NCI-H2107 (cell line): ENCODE results near the gene EPS15.
"Not testable (repeated sequence)": the region's sequence is repeated elsewhere in the genome, so short reads cannot be mapped to it uniquely, and the experiment has no call there.

ENCODE experiments used
- DNase-seq: peaks from one replicate; lab custom pipeline; 2025; lab: John Stamatoyannopoulos, UW

The EPS15 gene

DNA sequence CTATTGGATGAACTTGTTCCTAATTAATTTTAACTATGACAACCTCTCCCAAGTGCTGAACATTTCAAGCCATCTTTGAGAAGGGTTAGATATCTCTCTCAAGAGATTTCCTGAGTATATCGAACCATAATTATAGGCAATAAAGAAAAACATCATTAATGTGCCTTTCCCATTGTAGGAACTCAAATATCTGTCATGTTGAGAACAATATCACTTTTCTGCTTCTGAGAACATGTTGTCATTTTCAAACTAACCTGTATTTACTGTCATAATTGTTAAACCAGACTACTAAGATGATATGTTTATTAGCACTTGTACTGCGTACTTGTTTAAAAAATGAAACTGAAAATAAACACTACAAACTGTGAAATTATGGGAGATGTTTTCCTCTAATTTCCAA, 4.3 kb downstream of the EPS15 start:
- DNase-seq = no peak

DNA sequence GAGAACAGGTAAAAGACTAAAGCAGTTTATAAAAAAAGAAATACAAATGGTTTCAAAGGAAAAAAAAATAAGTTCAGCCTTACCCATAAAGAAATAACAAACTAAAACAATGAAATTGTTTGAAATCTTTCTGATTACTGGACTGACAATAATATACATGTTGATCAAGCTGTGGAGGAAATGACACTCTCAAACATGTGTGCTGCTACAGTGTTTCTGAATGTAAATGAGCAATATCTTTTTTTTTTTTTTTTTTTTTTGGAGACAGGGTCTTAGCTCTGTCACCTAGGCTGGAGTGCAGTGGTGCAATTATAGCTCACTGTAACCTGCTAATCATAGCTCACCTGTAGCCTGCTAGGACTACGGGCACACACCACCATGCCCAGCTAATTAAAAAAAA, 6.5 kb downstream of the EPS15 start:
- DNase-seq = no peak

DNA sequence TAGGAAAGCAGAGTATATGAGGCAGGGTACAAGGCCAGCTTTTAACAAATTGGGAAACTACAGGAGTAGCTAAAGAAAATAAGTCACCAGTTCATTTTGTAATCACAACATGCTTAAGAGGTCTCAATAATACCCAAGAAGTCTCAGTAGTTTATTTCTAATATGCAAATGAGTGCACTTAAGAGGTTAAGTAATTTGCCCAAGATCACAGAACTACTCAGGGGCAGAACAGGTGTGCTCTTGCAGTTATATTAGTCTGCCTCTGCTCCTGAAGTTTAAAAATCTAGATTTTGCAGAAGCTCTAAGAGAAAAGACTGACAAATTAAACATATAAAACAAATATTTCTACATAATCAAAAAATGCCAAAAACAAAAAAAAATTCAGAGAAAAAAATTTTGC, 6.9 kb downstream of the EPS15 start:
- no peak for DNase-seq

DNA sequence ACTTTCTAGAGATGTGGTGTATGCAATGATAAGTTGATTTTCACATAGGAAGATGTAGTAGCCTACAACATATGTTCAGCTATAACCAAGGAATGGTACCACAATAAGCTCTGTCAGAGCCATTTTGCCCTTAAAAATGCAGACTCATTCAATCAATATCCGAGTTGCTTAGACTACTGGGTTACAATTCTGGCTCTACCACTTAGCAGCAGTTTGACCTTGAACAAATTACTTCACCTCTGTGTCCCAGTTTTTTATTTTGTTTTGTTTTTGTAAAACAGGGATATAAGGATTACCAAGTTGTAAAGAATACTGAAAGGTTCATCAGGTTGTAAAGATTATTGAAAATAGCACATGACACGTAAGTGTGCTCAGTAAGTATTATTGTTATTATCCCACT, 9.3 kb downstream of the EPS15 start:
- DNase-seq = no peak

DNA sequence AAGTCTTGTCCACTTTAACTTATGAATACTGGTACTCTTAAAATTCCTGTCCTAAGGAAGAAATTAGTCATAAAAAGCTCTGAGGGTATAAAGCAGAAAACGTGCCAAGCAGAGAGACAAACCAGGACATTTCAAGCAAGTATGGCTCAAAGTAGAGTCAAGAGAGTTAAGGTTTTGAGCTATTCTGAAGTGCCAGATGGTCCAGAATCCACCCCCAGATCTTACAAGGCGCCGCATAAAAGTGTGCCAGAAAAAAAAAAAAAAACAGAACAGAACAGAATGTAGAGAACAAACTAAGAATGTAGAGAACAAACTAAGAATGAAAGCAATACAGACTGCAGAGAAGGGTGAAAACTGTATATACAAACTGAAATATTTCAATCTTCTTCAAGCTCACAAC, 12.5 kb downstream of the EPS15 start:
- DNase-seq = no peak

DNA sequence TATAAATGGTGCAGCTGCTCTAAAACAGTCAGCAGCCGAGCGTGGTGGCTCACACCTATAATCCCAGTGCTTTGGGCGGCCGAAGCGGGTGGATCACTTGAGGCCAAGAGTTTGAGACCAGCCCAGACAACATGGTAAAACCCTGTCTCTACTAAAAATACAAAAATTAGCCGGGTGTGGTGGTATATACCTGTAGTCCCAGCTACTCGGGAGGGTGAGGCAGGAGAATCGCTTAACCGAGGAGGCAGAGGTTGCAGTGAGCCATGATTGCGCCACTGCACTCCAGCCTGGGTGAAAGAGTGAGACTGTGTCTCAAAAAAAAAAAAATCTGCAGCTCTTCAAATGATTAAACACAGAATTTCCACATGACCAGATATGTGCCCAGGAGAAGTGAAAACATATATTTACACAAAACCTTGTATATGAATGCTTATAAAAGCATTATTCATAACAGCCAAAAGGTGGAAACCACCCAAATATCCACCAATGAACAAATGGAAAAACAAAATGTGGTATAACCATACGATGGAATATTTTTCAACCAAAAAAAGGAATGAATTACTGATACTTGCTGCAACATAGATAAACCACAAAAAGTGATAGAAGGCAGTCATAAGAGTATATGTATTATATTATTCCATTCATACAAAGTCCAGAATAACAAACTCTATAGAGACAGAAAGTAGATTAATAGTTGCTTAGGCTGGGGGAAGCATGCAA, 14.1 kb downstream of the EPS15 start:
- no peak for DNase-seq

DNA sequence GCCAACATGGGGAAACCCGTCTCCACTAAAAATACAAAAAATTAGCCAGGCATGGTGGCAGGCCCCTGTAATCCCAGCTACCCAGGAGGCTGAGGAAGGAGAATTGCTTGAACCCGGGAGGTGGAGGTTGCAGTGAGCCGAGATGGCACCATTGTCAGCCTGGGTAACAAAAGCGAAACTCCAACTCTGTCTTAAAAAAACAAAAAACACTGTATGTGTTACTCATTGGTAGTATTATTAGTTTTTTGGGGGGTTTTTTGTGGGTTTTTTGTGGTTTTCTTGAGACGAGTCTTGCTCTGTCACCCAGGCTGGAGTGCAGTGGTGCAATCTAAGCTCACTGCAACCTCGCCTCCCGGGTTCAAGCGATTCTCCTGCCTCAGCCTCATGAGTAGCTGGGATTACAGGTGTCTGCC, 17.8 kb downstream of the EPS15 start:
- not testable (repeated sequence) for DNase-seq

DNA sequence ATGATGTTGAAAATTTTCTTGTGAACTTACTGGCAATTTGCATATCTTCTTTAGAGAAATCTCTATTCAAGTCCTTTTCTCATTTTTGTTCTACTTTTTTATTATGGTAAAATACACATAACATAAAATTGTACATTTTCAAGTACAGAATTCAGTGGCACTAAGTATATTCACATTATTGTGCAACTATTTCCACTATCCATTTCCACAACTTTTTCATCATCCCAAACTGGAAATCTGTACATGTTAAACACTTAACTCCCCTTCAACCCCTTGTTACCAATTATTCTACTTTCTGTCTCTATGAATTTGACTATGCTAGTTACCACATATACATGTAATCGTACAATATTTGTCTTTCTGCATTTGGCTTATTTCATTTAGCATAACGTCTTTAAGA, 19.4 kb downstream of the EPS15 start:
- no peak for DNase-seq

DNA sequence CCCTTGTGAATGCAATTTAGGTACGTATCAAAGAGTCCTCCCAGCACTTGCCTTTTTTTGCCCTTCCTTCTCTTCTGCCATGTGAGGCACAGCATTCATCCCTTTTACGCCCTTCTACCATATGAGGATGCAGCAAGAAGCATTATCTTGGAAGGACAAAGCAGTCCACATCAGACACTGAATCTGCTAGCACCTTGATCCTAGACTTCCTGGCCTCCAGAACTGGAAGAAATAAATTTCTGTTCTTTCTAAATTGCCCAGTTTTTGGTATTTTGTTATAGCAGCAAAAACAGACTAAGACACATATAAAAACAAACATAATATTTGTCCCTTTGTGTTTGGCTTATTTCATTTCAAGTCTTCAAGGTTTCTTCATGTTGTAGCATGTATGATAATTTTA, 20.1 kb downstream of the EPS15 start:
- DNase-seq = no peak

DNA sequence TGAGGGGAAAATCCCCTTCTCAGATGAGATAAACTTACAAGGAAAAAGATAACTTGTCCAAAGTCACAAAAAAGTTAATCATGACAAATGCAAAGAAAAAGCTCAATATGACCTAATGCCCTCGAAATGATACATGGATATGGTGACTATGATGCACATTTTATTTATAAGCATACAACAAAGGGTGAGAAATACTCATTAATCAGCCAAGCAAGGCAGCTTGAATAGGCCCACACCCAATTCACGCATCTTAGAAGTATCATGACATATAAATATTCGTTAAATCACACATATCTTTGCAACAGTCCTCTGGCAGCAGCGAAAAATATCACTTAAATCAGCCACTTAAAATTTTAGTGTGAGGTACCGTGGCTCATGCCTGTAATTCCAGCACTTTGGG, 21.7 kb downstream of the EPS15 start:
- DNase-seq = no peak

DNA sequence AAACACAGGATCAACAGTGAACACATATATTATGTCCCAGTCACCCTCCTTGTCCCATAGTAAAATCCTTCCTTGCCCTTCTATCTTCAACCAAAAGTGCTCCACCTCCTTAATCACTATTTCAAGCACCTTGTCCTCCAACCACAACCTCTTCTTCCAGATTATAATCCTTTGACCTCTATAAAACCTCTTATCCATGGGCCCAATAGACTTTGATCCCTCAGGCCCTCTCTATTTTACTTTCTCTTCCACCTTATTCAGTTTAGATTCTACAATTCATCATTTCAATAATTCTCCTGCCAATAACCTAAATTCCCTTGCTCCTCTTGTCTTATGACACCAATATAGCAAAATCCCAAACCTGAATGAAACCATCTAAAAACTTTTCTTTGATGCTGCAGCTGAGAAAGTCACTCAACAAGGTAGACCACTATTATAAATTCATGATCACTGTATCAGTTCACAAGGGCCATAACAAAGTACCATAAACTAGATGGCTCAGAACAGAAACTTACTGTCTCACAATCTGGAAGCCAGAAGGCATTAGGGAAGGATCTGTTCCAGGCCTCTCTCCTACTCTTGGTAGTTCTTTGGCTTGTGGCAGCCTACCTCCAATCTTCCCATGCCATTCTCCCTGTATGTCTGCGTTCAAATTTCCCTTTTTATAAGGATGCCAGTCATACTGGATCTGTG, 24.8 kb downstream of the EPS15 start:
- no peak for DNase-seq

DNA sequence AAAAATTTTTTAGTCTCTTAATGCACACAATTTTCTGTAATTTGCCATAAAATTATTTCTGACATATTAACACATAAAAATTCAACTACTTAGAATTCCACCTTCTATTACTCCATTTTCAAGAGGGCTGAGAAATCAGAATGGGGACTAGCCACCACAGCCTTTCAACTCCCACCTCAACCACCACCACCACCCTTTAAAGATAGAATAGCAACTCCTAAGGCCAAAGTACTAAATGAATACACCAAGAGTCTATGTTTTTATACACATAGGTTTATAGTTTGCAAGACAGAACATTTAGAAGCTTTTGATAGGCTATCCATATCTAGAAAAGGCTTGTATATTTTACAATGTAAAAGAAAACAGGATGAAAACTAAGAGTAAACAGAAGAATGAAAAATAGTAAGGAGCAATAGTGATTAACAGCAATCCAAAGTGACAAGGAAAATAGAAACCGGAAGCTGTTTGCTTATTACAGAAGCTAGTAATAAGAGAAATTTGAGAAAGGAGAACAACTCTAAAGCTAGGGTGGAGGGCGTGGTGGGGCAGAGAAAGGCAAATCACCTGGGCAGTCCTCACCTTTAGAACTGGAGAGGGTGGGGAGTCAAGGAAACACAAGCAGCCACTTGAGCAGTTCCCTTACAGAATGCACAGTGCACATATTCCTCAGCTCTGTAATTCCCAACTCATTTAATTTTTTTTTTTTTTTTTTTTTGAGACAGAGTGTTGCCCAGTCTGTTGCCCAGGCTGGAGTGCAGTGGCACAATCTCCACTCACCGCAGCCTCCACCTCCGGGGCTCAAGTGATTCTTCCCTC, 27.7 kb downstream of the EPS15 start:
- DNase-seq = no peak

DNA sequence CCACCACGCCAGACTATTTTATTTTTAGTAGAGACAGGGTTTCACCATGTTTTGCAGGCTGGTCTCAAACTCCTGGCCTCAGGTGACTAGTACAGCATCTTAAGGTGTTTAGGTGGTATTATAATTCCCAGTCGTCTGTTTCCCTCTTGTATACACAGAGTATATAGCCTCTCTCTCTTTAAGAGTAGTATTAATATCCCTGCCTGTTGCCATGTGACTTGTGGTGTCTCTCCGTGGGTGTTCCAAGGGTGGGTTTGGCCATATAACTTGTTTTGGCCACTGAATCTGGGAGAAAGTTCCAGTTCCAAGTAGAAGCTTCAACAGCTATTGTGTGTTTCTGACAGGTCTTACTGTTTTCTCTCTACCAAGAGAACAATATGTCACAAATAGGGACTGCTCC, 29.6 kb downstream of the EPS15 start:
- DNase-seq = no peak

DNA sequence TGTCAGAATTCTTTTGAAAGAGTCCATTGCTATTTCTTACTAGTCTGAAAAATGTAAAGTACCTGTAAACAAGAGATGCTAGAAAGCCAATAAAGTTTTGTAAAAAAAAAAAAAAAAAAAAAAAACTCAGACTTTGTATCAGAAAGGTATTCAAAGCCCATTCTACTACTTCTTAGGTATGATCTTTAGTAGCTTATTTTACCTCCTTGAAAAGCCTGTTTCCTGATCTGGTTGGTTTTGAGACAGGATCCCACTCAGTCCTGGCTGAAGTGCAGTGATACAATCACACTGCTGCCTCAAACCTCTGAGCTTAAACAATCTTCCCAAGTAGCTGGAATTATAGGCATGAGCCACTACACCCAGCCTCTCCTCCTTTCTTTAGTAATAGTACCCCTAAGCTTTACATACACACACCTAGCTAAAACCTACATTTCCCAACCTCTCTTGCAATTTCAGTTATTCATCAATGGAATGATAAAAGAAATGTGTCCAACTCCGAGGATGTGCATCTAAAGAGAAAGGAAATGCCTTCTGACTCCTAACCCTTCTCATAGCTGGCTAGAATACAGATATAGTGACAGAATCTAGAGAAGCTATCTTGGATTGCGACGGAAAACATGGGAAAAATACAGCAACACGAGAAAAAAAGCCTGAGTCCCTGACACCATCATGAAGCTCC, 30.6 kb downstream of the EPS15 start:
- no peak for DNase-seq

DNA sequence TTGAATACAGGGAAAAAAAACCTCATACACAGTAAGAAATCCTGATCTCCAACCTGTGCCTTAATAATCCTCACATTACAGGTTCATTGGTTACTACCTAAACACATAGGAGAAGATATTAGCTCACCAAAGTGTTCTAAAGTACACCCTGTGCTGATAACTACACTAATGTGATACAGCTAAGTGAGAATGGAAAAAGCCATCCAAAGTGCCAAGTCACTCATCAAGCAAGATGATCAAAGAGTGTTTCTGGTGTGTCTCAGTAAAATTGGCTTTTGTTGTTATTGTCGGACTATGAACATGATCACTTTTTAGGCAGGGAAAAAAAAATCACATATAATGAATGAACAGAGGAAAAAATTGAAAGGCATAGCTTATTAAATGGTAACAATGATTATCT, 31.4 kb downstream of the EPS15 start:
- no peak for DNase-seq

DNA sequence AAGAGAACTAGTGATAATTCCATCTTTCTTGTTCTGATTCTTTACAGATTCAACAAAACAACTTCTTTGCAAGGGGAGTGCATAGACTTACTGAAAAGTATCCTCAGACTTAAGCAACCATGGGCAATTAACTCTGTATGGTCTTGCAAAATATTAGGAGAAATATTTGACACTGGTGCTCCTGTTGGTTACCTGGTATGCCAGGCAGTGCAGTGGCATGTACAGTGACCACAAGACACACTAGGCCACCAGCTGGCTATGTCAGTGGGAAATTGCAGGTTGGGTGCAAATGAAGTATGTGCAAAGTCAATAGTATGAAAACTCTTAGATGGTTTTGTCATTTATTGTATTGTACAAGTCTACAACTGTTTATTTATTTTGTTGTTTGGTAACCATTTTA, 34.5 kb downstream of the EPS15 start:
- DNase-seq = no peak

DNA sequence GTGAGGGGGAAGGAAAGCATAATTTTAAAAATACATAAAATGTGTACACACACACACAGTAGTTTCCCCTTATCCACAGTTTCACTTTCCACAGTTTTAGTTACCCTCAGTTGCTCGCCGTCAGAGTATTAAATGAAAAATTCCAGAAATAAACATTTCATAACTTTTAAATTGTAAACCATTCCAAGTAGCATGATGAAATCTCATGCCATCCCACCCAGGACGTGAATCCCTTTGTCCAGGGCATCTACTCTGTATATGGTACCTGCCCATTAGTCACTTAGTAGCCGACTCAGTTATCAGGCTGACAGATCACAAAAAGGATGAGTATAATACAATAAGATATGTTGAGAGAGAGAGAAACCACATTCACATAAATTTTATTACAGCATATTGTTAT, 36.2 kb downstream of the EPS15 start:
- DNase-seq = no peak

DNA sequence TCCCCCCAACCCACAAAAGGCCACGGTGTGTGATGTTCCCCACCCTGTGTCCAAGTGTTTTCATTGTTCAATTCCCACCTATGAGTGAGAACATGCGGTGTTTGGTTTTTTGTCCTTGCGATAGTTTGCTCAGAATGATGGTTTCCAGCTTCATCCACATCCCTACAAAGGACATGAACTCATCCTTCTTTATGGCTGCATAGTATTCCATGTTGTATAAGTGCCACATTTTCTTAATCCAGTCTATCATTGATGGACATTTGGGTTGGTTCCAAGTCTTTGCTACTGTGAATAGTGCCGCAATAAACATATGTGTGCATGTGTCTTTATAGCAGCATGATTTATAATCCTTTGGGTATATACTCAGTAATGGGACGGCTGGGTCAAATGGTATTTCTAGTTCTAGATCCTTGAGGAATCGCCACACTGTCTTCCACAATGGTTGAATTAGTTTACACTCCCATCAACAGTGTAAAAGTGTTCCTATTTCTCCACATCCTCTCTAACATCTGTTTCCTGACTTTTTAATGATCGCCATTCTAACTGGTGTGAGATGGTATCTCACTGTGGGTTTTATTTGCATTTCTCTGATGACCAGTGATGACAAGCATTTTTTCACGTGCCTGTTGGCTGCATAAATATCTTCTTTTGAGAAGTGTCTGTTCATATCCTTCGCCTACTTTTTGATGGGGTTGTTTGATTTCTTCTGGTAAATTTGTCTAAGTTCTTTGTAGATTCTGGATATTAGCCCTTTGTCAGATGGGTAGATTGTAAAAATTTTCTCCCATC, 44.0 kb downstream of the EPS15 start:
- not testable (repeated sequence) for DNase-seq

DNA sequence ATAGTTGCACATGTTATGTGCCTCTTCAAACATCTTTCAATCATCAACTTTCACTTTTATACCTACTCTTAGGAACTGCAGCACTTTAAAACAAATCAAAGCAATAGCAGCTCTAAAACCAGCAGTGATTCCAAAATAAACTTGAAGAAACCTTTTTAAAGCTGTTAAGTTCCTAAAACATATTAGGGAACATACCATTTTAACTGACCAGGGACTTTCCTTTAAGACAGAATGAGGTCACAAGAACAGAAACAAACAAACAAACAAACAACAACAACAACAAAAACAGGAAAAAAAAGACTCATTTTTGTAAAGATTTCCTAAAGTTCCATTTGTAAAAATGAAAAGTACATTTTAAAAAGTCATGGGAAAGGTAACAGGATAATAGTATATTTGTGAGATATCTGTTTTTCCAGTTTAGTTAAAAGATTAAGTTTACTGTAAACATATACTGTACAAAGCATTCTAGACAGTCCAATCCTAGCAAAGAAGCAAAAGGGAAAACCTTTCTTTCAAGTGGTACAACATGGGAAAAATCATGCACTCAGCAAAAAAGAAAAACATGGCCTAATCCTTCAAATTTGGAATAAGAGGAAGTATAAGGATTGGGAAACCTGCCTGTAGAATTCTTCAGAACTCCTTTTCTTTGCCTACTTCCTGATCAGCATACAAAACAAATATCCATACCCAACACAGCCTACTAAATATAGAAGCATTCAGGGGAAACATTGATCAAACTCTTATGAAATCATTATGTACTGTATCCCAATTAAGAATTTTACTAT, 45.5 kb downstream of the EPS15 start:
- no peak for DNase-seq

DNA sequence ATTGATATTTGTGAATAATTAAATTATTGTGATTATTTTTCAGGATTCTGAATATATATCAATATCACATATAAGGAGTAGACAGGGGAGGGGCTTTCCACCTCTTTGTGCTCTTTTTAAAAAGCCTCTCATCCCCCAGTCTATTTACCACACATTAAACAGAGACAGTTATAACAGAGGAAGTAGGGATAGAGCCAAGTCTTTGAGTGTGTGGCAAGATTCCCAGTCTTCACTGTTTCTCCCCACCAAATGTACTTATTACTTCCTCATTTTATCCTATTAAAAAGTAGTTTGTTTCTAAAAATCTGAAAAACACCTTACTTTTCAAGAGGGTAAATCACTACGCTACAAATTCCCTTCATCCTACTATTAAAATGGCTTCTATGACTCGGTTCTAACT, 46.7 kb downstream of the EPS15 start:
- DNase-seq = no peak

DNA sequence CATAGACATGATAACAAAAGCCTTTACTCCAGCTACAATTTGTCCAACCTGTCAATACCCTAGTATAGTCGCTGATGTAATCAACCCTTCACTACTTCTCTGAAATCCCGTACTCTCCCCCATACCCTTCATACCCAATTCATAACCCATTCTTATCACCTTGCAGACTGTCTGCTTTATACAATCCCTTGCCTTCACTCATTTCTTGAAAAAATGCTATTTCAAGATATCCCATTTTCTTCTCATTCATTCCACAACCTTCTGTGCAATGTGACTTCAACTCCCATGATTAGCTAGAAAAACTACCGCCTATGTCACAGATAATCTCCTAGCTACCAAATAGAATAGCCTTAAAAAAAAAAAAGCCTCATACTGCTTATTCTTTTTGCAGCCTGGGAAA, 49.5 kb downstream of the EPS15 start:
- DNase-seq = no peak
